H54 (cell line): ENCODE data around the gene HIBADH.

ENCODE experiments used
- DNase-seq: peaks from one replicate; pipeline ENCODE4 v3.0.0; 2011; ENCODE audit warnings: low spot score, mixed read lengths; ENCODE audit not compliant: insufficient read length
- FAIRE-seq: peaks from 3 replicates; lab custom pipeline; 2011; peaks lifted over from hg19 to GRCh38; lab: Jason Lieb, UNC
- POLR2A ChIP-seq: IDR thresholded peaks from 2 replicates; pipeline ENCODE4 v1.6.1; 2011; ENCODE audit warnings: low read depth, mild to moderate bottlenecking, low read length

The HIBADH gene

GRCh38 chr7:27662490-27663205 is at the start of gene HIBADH:
TSS of gene HIBADH (minus strand) at chr7:27662883. CDS start at chr7:27662788, 95 bp downstream.
- DNase-seq (peak; percentile 99), FAIRE-seq (peak; percentile 95)
- TF ChIP-seq POLR2A = peak; percentile 97

DNA sequence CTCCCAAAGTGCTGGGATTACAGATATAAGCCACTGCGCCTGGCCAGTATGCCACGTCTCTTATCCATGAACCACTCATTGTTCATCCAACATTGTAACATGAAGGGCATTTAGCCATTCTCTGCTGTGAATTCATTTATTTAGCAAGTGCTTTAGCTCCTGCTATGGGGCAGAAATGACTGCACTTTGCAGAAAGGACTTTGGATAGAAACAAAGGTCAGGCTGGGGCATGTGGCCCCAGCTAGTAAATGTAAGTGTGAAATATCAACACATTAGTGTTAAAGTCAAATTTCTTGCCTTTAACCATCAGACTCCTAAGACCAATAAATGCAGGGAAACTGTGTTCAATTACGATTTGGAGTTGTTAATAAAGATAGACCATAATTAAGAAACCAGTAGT is 49.5 kb upstream of the HIBADH start:
- no peak for TF ChIP-seq POLR2A
- no peak for DNase-seq
- FAIRE-seq = no peak

GRCh38 chr7:27709137-27710075 is 46.7 kb upstream of the HIBADH start:
- DNase-seq = peak; percentile 69
- FAIRE-seq = peak; percentile 98
- TF ChIP-seq POLR2A = no peak

- FAIRE-seq (no peak), DNase-seq (no peak)
- TF ChIP-seq POLR2A = no peak
Measured at GRCh38 chr7:27708485-27708884, 45.8 kb upstream of the HIBADH start.

DNA sequence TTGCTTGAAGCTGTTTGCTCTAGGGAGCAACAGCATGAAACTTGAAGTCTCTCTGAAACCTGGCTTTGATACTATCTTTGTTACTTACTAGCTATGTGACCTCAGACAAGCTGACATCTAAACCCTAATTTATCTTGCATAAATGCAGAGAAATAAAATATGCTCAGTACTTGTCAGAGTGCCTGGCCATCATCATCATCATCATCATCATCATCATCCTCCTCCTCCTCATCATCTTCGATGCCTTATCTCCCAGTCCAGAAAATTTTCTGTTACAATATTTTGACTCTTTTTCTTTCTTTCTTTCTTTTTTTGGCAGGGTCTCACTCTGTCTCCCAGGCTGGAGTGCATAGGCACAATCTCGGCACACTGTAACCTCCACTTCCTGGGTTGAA is 42.5 kb upstream of the HIBADH start:
- FAIRE-seq (no peak), DNase-seq (no peak)
- TF ChIP-seq POLR2A = no peak

DNA sequence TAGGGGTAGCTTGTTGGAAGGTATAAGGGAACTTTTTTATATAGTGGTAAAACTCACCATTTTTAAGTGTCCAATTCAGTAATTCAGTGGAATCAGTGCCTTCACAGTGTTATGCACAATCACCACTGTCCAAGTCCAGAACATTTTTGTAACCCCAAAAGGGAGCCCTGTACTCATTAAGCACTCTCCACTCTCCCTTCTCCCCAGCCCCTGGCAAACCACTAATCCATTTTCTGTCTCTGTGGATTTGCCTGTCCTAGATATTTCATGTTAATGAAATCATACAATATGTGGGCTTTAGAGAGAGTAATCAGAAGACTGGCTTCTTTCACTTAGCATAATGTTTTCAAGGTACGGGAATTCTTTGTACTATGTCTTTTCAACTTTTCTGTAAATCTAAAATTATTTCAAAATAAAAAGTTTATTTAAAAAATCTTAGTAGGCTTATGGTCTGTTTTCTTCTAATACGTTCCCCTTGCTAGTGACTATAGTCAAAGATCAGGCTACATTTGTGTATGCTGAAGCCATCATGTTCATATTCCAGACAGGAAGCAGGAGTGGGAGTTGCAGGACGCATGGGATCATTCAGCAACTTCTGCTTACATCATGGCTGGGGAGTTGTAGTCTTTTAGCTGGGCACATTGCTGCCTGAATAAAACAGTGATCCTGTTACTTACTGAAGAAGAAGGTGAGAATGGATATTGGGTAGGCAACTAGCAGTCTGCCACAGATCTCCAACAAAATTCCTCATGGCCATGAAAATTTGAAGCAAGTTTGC is 41.9 kb upstream of the HIBADH start:
- DNase-seq (no peak), FAIRE-seq (no peak)
- TF ChIP-seq POLR2A = no peak

DNA sequence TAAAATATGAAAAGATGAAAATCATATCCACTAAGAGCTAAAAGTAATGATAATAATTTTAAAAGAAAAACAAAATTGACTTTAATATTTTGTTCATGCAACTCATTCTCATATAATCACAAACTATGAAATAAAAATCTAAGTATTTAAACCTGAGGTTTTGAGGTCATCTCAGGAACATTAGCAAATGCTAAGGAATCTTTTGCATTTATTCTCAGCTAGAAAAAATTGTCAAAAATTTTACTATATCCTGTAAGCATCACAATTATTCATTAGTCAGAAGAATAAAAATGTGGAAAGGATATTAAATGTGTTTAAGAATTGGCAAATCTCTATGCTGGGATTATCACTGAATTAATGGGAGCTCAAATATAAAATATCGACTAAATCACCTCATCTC is 40.5 kb upstream of the HIBADH start:
- DNase-seq (no peak), FAIRE-seq (no peak)
- TF ChIP-seq POLR2A = no peak

DNA sequence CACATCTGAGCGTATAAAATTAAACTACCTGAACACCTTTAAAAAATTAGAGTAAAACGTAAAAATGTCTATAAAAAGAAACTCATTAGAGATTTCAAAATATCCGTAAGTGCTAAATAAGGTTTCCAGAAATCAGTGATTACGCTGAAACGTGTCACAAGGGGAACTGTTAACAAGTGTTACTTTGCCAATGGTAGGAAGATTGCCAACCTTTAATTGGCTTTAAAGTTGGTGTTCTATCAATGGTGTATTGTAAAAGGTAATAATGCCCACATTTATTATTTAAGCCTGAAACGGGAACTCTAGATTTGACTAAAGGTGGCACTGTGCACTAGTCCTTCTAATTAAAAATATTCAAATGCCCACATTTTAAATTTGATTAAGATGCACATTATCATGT is 37.8 kb upstream of the HIBADH start:
- no peak for TF ChIP-seq POLR2A

GRCh38 chr7:27699751-27700150 is 37.1 kb upstream of the HIBADH start:
- no peak for FAIRE-seq
- no peak for DNase-seq
- TF ChIP-seq POLR2A = no peak

More for the DNA sequence above, 37.8 kb upstream of the HIBADH start:
- no peak for FAIRE-seq
- DNase-seq = no peak

DNA sequence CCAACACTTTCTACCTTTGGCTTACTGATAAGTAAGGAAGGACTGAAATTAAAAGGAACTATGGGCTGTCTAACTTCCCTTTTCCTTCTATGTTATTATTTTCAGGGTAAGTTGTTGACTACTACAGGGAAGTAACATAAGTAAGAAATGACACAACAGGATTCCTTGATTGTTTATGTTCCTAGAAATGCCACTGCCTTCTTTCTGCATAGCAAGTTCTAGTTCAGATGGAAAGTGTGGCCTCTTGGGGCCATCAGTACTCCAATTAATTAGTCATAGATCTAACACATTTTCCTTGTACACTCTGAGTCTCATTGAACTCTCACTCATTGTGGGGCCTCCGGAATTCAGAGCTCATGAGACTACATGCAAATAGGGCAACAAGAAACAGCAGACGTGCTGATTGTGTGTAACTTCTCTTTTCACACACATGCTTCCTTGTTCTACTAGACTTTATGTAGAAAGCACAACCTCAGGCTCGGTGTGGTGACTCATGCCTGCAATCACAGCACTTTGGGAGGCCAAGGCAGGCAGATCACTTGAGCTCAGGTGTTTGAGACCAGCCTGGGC is 35.3 kb upstream of the HIBADH start:
- TF ChIP-seq POLR2A = no peak
- DNase-seq = no peak
- peak; percentile 94 for FAIRE-seq

DNA sequence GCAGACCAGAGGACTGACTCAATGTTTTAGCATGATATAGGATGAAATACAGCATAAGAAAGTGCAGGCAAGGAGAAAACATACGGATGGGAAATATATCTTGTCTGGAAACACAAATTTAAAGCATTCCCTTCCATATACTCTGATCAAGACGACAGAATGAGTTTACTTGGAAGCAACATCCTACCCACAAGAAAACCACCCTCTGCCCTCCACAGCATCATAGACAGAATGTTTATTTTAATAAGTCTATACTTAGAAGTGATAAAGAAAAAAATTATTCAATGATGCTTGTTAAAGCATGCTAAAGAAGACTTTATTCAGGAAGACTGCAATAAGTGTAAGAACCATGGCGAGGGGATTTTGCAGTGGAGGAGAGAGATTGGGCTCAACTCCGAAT is 32.4 kb upstream of the HIBADH start:
- no peak for DNase-seq
- TF ChIP-seq POLR2A = no peak
- no peak for FAIRE-seq

GRCh38 chr7:27693794-27694193 is 31.1 kb upstream of the HIBADH start:
- peak; percentile 78 for FAIRE-seq
- DNase-seq = no peak
- TF ChIP-seq POLR2A = no peak

DNA sequence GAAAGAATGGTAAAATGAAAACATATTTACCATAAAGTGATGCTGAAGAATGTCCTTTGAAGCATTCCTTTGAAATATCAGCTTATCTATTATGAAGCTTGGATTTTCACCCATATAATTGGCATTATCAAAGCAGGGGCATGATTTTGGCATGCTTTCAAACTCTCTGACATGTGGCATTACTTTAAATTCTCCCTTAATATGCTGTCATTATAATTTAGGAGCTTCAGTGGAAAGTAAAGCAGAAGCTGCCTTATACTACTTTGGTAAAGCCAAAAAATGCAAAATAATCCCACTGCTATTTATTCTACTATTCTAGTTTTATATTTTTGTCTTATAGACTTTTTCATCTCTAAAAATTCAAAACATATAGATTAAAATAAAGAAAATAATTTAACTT is 28.0 kb upstream of the HIBADH start:
- no peak for DNase-seq
- no peak for FAIRE-seq
- no peak for TF ChIP-seq POLR2A
